SK-N-SH treated with all-trans-retinoic acid at 6 μM for 48 hours (cell line): ENCODE measurements around the gene HS3ST5.

Source experiments
- ARNTL ChIP-seq: fragments of 450-650 bp; formaldehyde crosslinking; IDR thresholded peaks from 2 replicates; pipeline ENCODE4 v1.5.0; 2020; ENCODE audit warnings: low read depth, mild to moderate bottlenecking, moderate library complexity, borderline replicate concordance
- BACH2 ChIP-seq: fragments of 250-450 bp; sonication (Bioruptor Pico); IDR thresholded peaks from 2 replicates; pipeline ENCODE4 v1.9.0; 2021; ENCODE audit warnings: mild to moderate bottlenecking, borderline replicate concordance
- CREB5 ChIP-seq: fragments of 250-450 bp; sonication (Bioruptor Pico); IDR thresholded peaks from 2 replicates; pipeline ENCODE4 v1.5.1; 2020; ENCODE audit warnings: low read depth, mild to moderate bottlenecking, moderate library complexity
- CSDC2 ChIP-seq: fragments of 250-450 bp; sonication (Bioruptor Pico); IDR thresholded peaks from 2 replicates; pipeline ENCODE4 v1.5.0; 2020; ENCODE audit warnings: mild to moderate bottlenecking, moderate library complexity
- GLIS3 ChIP-seq: fragments of 250-450 bp; sonication (Bioruptor Pico); IDR thresholded peaks from 2 replicates; pipeline ENCODE4 v1.5.0; 2020; ENCODE audit warnings: mild to moderate bottlenecking, moderate library complexity
- OSR1 ChIP-seq: fragments of 250-450 bp; sonication (Bioruptor Pico); IDR thresholded peaks from 2 replicates; pipeline ENCODE4 v1.8.0; 2022; ENCODE audit warnings: moderate library complexity, mild to moderate bottlenecking, inconsistent platforms
- PATZ1 ChIP-seq: fragments of 250-450 bp; sonication (Bioruptor Pico); IDR thresholded peaks from 2 replicates; pipeline ENCODE4 v1.8.0; 2020; ENCODE audit warnings: mild to moderate bottlenecking, moderate library complexity, borderline replicate concordance
- POU6F1 ChIP-seq: fragments of 250-450 bp; sonication (Bioruptor Pico); IDR thresholded peaks from 2 replicates; pipeline ENCODE4 v1.8.0; 2021; ENCODE audit warnings: low read depth, mild to moderate bottlenecking, moderate library complexity, borderline replicate concordance
- SNAI2 ChIP-seq: fragments of 250-450 bp; sonication (Bioruptor Pico); IDR thresholded peaks from 2 replicates; pipeline ENCODE4 v1.5.0; 2020; ENCODE audit warnings: mild to moderate bottlenecking, moderate library complexity
- TOX ChIP-seq: fragments of 250-450 bp; sonication (Bioruptor Pico); IDR thresholded peaks from 2 replicates; pipeline ENCODE4 v1.8.0; 2021; ENCODE audit warnings: mild to moderate bottlenecking, moderate library complexity, borderline replicate concordance
- ZC3H10 ChIP-seq: fragments of 250-450 bp; sonication (Bioruptor Pico); IDR thresholded peaks from 2 replicates; pipeline ENCODE4 v1.5.1; 2021; ENCODE audit warnings: mild to moderate bottlenecking, moderate library complexity
- ZFP3 ChIP-seq: fragments of 250-450 bp; sonication (Bioruptor Pico); IDR thresholded peaks from 2 replicates; pipeline ENCODE4 v1.5.0; 2020; ENCODE audit warnings: mild to moderate bottlenecking, moderate library complexity
- ZNF70 ChIP-seq: fragments of 450-650 bp; formaldehyde crosslinking; IDR thresholded peaks from 2 replicates; pipeline ENCODE4 v1.5.0; 2020; ENCODE audit warnings: mild to moderate bottlenecking, moderate library complexity
- ZNF8 ChIP-seq: fragments of 450-650 bp; formaldehyde crosslinking; IDR thresholded peaks from 2 replicates; pipeline ENCODE4 v1.5.0; 2020; ENCODE audit warnings: mild to moderate bottlenecking, moderate library complexity

- TF ChIP-seq ZC3H10 (CRISPR knock-in tag), result no peak
- TF ChIP-seq PATZ1 (CRISPR knock-in tag), result no peak
- no peak for TF ChIP-seq ZNF8 (CRISPR knock-in tag)
- TF ChIP-seq OSR1 (CRISPR knock-in tag), result no peak
- no peak for TF ChIP-seq CREB5
- TF ChIP-seq GLIS3 (CRISPR knock-in tag), result no peak
- TF ChIP-seq POU6F1, result no peak
- no peak for TF ChIP-seq ARNTL (CRISPR knock-in tag)
- no peak for TF ChIP-seq BACH2 (CRISPR knock-in tag)
- no peak for TF ChIP-seq ZNF70 (CRISPR knock-in tag)
- no peak for TF ChIP-seq ZFP3 (CRISPR knock-in tag)
- TF ChIP-seq SNAI2 (CRISPR knock-in tag), result no peak
- no peak for TF ChIP-seq CSDC2
- no peak for TF ChIP-seq TOX
These were observed 166.1 kb downstream of the HS3ST5 start for GRCh38 chr6:114176726-114177125.
